ENCODE measurements around the gene KIF25.
"Not testable (repeated sequence)": the region's sequence is repeated elsewhere in the genome, so short reads cannot be mapped to it uniquely, and the experiment has no call there.

Gene KIF25

GRCh38 chr6:167995731-167996151 lies 1.7 kb upstream of the KIF25 start:
- DNase-seq (ENCODE audit: low read depth): no peak

GRCh38 chr6:167996424-167997199 lies 859 bp upstream of the KIF25 start:
- DNase-seq (ENCODE audit: low read depth): no peak

- DNase-seq (ENCODE audit: low read depth): no peak
Measured at GRCh38 chr6:167998215-167998614, 744 bp downstream of the KIF25 start.

- no peak for DNase-seq (ENCODE audit: low read depth)
Measured at GRCh38 chr6:168000198-168001028, 2.9 kb downstream of the KIF25 start.

- DNase-seq (ENCODE audit: low read depth): no peak
Measured at GRCh38 chr6:168001029-168001332, 3.5 kb downstream of the KIF25 start.

GRCh38 chr6:168001514-168001913 lies 4.0 kb downstream of the KIF25 start:
- DNase-seq (ENCODE audit: low read depth): not testable (repeated sequence)

GRCh38 chr6:168002804-168003203 lies 5.3 kb downstream of the KIF25 start:
- DNase-seq (ENCODE audit: low read depth): no peak

- DNase-seq (ENCODE audit: low read depth): no peak
Measured at GRCh38 chr6:168004023-168004422, 6.6 kb downstream of the KIF25 start.

GRCh38 chr6:168004945-168005344 lies 7.5 kb downstream of the KIF25 start:
- DNase-seq (ENCODE audit: low read depth): no peak

GRCh38 chr6:168005796-168006195 lies 8.3 kb downstream of the KIF25 start:
- no peak for DNase-seq (ENCODE audit: low read depth)

GRCh38 chr6:168007592-168008338 lies 10.3 kb downstream of the KIF25 start:
- peak; percentile 97 for DNase-seq (ENCODE audit: low read depth)

GRCh38 chr6:168009331-168009730 lies 11.9 kb downstream of the KIF25 start:
- peak; percentile 5 for DNase-seq (ENCODE audit: low read depth)

GRCh38 chr6:168011291-168011690 lies 13.8 kb downstream of the KIF25 start:
- no peak for DNase-seq (ENCODE audit: low read depth)

GRCh38 chr6:168012431-168013249 lies 15.2 kb downstream of the KIF25 start:
- no peak for DNase-seq (ENCODE audit: low read depth)

GRCh38 chr6:168013250-168013915 lies 15.9 kb downstream of the KIF25 start:
- DNase-seq (ENCODE audit: low read depth): no peak

- DNase-seq (ENCODE audit: low read depth): no peak
Measured at GRCh38 chr6:168014428-168014827, 17.0 kb downstream of the KIF25 start.

- DNase-seq (ENCODE audit: low read depth): no peak
Measured at GRCh38 chr6:168015009-168015408, 17.5 kb downstream of the KIF25 start.

GRCh38 chr6:168015482-168016175 lies 18.2 kb downstream of the KIF25 start:
- no peak for DNase-seq (ENCODE audit: low read depth)

- DNase-seq (ENCODE audit: low read depth): no peak
Measured at GRCh38 chr6:168016176-168016620, 18.7 kb downstream of the KIF25 start.

- no peak for DNase-seq (ENCODE audit: low read depth)
Measured at GRCh38 chr6:168016721-168017525, 19.5 kb downstream of the KIF25 start.

Data from ELR (cell line).